IMR-90 (cell line): ENCODE measurements around the gene HS2ST1. TPM values are rescaled to one million over a fixed set of nuclear protein-coding genes. Genes with fewer than 3 reads are reported as not detected.

Experiments used
- ATAC-seq: fragments of 200-7000 bp; cut with Tn5 transposase; 2 replicates; pipeline ENCODE4 v1.9.1; 2020; ENCODE audit warnings: low read depth, mild to moderate bottlenecking, moderate library complexity
- BruUV-seq: library from RNA; stranded (reverse); fragments of 400-500 nt; replicated peaks from 2 replicates; lab custom pipeline; 2021; lab: Mats Ljungman, UMichigan
- CTCF ChIA-PET: fragments of 300-600 bp; formaldehyde crosslinking; extraction: SDS; loops from one replicate; lab custom pipeline; 2021; ENCODE audit warnings: antibody characterized with exemption; lab: Yijun Ruan, JAX
- POLR2A ChIA-PET: fragments of 300-600 bp; sonication (Branson Sonifier 250); formaldehyde crosslinking; loops from one replicate; lab custom pipeline; 2022; ENCODE audit warnings: antibody characterized with exemption; ENCODE audit not compliant: unreplicated experiment; lab: Charles Lee
- DNase-seq: peaks from one replicate; pipeline ENCODE4 v3.0.0; 2013
- H2AFZ ChIP-seq: replicated peaks from 2 replicates; pipeline ENCODE3; 2013; ENCODE audit warnings: low read length, mild to moderate bottlenecking; ENCODE audit not compliant: poor library complexity
- H2AK5ac ChIP-seq: 2 replicates; pipeline ENCODE4 v1.6.1; 2013; ENCODE audit warnings: low read depth, low read length, inconsistent platforms
- H2AK9ac ChIP-seq: replicated peaks from 2 replicates; pipeline ENCODE3; 2013; ENCODE audit warnings: mild to moderate bottlenecking, low read depth, low read length, moderate library complexity; ENCODE audit not compliant: poor library complexity
- H2BK120ac ChIP-seq: 2 replicates; pipeline ENCODE4 v1.6.1; 2013; ENCODE audit warnings: low read depth, low read length, inconsistent platforms
- H2BK15ac ChIP-seq: 3 replicates; pipeline ENCODE4 v1.6.1; 2013; ENCODE audit warnings: low read depth, low read length, inconsistent platforms
- H2BK20ac ChIP-seq: 2 replicates; pipeline ENCODE4 v1.6.1; 2013; ENCODE audit warnings: low read depth, mild to moderate bottlenecking, inconsistent platforms, low read length, moderate library complexity
- H2BK5ac ChIP-seq: 2 replicates; pipeline ENCODE4 v1.6.1; 2013; ENCODE audit warnings: mild to moderate bottlenecking, low read depth, low read length, inconsistent platforms; ENCODE audit not compliant: poor library complexity, severe bottlenecking
- H3K14ac ChIP-seq: replicated peaks from 2 replicates; pipeline ENCODE4 v1.6.1; 2013; ENCODE audit warnings: low read depth, low read length, inconsistent platforms
- H3K18ac ChIP-seq: 2 replicates; pipeline ENCODE4 v1.6.1; 2013; ENCODE audit warnings: low read depth, low read length, control low read depth
- H3K23ac ChIP-seq: 2 replicates; pipeline ENCODE4 v1.6.1; 2013; ENCODE audit warnings: low read depth, low read length, inconsistent platforms
- H3K27ac ChIP-seq: 2 replicates; pipeline ENCODE4 v1.5.1; 2013; ENCODE audit warnings: mild to moderate bottlenecking, control low read depth, low read length; ENCODE audit not compliant: insufficient read depth
- H3K27me3 ChIP-seq: 2 replicates; pipeline ENCODE4 v1.6.1; 2013; ENCODE audit warnings: low read length; ENCODE audit not compliant: control insufficient read depth, insufficient read depth
- H3K36me3 ChIP-seq: 2 replicates; pipeline ENCODE4 v1.6.1; 2013; ENCODE audit warnings: low read length, mixed read lengths; ENCODE audit not compliant: control insufficient read depth, insufficient read depth
- H3K4ac ChIP-seq: 2 replicates; pipeline ENCODE4 v1.6.1; 2013; ENCODE audit warnings: low read depth, low read length, inconsistent platforms
- H3K4me1 ChIP-seq: 2 replicates; pipeline ENCODE4 v1.6.1; 2013; ENCODE audit warnings: low read length, mixed read lengths; ENCODE audit not compliant: control insufficient read depth, insufficient read depth
- H3K4me2 ChIP-seq: 2 replicates; pipeline ENCODE4 v1.6.1; 2013; ENCODE audit warnings: low read depth, mild to moderate bottlenecking, control low read depth, low read length, moderate library complexity
- H3K4me3 ChIP-seq: 2 replicates; pipeline ENCODE4 v1.5.1; 2013; ENCODE audit warnings: low read depth, mild to moderate bottlenecking, control low read depth, low read length, moderate library complexity; ENCODE audit not compliant: insufficient read depth
- H3K56ac ChIP-seq: 2 replicates; pipeline ENCODE4 v1.6.1; 2013; ENCODE audit warnings: low read length, inconsistent platforms; ENCODE audit not compliant: insufficient read depth; ENCODE audit errors: extremely low read depth
- H3K79me1 ChIP-seq, 2 experiments: 2 replicates each; pipeline ENCODE4 v1.6.1; 2013; ENCODE audit warnings: low read length in 2 of 2, inconsistent platforms in 1 of 2, low read depth in 1 of 2
- H3K9ac ChIP-seq: 2 replicates; pipeline ENCODE4 v1.6.1; 2013; ENCODE audit warnings: low read depth, low read length, control low read depth
- H3K9me1 ChIP-seq: 2 replicates; pipeline ENCODE4 v1.6.1; 2013; ENCODE audit warnings: low read length, inconsistent platforms; ENCODE audit not compliant: insufficient read depth
- H3K9me3 ChIP-seq: 2 replicates; pipeline ENCODE4 v1.6.1; 2013; ENCODE audit warnings: low read length; ENCODE audit not compliant: control insufficient read depth, insufficient read depth
- H4K20me1 ChIP-seq: 2 replicates; pipeline ENCODE4 v1.6.1; 2013; ENCODE audit warnings: low read length, inconsistent platforms; ENCODE audit not compliant: insufficient read depth
- H4K5ac ChIP-seq: 2 replicates; pipeline ENCODE4 v1.6.1; 2013; ENCODE audit warnings: mild to moderate bottlenecking, low read depth, low read length, control low read depth
- H4K8ac ChIP-seq, 2 experiments: 2 replicates each; pipeline ENCODE4 v1.6.1; 2013; ENCODE audit warnings: low read depth in 2 of 2, low read length in 2 of 2, control low read depth in 1 of 2, inconsistent platforms in 1 of 2
- H4K91ac ChIP-seq: 2 replicates; pipeline ENCODE4 v1.6.1; 2013; ENCODE audit warnings: low read depth, low read length, inconsistent platforms; ENCODE audit not compliant: insufficient read depth
- BHLHE40 ChIP-seq: fragments of 150-350 bp; IDR thresholded peaks from 2 replicates; pipeline ENCODE4 v1.6.1; 2016; ENCODE audit warnings: mild to moderate bottlenecking, low read depth, low read length
- CEBPB ChIP-seq: IDR thresholded peaks from 2 replicates; pipeline ENCODE4 v1.6.1; 2012; ENCODE audit warnings: low read depth, low read length, improper control_type of control experiment
- CHD1 ChIP-seq: IDR thresholded peaks from 2 replicates; pipeline ENCODE4 v1.6.1; 2012; ENCODE audit warnings: low read depth, low read length, improper control_type of control experiment
- ELK1 ChIP-seq: fragments of 150-350 bp; IDR thresholded peaks from 2 replicates; pipeline ENCODE4 v1.6.1; 2016; ENCODE audit warnings: low read depth, mild to moderate bottlenecking, low read length, moderate library complexity, borderline replicate concordance
- NFE2L2 ChIP-seq: fragments of 150-350 bp; IDR thresholded peaks from 2 replicates; pipeline ENCODE4 v1.6.1; 2016; ENCODE audit warnings: low read depth, mild to moderate bottlenecking, low read length
- POLR2A ChIP-seq: IDR thresholded peaks from 2 replicates; pipeline ENCODE4 v1.6.1; 2012; ENCODE audit warnings: mild to moderate bottlenecking, low read depth, low read length
- RCOR1 ChIP-seq: IDR thresholded peaks from 2 replicates; pipeline ENCODE4 v1.6.1; 2012; ENCODE audit warnings: mild to moderate bottlenecking, low read length, improper control_type of control experiment; ENCODE audit not compliant: insufficient replicate concordance
- WGBS, 2 experiments: methylation state at CpG; one replicate each; pipeline versions ENCODE4 v1.1.5 to v1.1.7; 2013; ENCODE audit warnings: missing lambda C conversion rate in 2 of 2; ENCODE audit not compliant: insufficient read length in 1 of 2; ENCODE audit errors: extremely low coverage in 2 of 2; 5-methylcytosine and 5-hydroxymethylcytosine counted together
- dilution Hi-C: fragments of 300-500 bp; cut with HindIII; formaldehyde crosslinking; loops from one replicate; pipeline ENCODE4 v1.14.3; 2018; ENCODE audit warnings: low sequenced_read_pairs; ENCODE audit not compliant: unreplicated experiment
- in situ Hi-C: fragments of 300-500 bp; cut with MboI; formaldehyde crosslinking; loops from 3 replicates; pipeline ENCODE4 v1.14.3; 2019; ENCODE audit warnings: low sequenced_read_pairs, inconsistent platforms, mixed read lengths
- intact Hi-C: fragments of 100-400 bp; cut with micrococcal nuclease; formaldehyde crosslinking; loops from 2 replicates; pipeline ENCODE4 v1.10.0; 2022
- polyA plus RNA-seq, 3 experiments: library from polyadenylated mRNA; depleted of rRNA; stranded (reverse); fragments of >200 nt; gene quantifications; 2 replicates each; pipeline ENCODE4 v1.2.3, GENCODE V29; 2012; ENCODE audit warnings: low replicate concordance in 1 of 3
- total RNA-seq: library from RNA; depleted of rRNA; stranded (reverse); fragments of >200 nt; gene quantifications from 2 replicates; pipeline ENCODE4 v1.2.3, GENCODE V29; 2012

The HS2ST1 gene
- total and polyA plus RNA-seq, 2 of the 4 experiments (the other 2 are of a cell fraction): 7.8 to 13.1 TPM

GRCh38 chr1:86887479-86888162 is 26.8 kb upstream of the HS2ST1 start:
- Histone ChIP-seq H2BK120ac (no peak overlapping the region), H3K23ac (no peak overlapping the region), H3K4me3 (no peak overlapping the region), H2BK15ac (no peak overlapping the region), H3K79me1 (peaks cover 5 to 28% of the 10 kb centered on the region in 2 experiments; a peak in 3 of 4 replicates), H3K56ac (no peak overlapping the region), H3K27me3 (no peaks in the 10 kb centered on the region), H3K4me1 (no peaks in the 10 kb centered on the region), H2AK5ac (no peak overlapping the region), H3K9me1 (no peaks in the 10 kb centered on the region), H2AK9ac (no peak overlapping the region), H3K14ac (no peak overlapping the region), H3K9me3 (no peaks in the 10 kb centered on the region), H2BK20ac (no peak overlapping the region), H4K20me1 (no peaks in the 10 kb centered on the region; the same call in none of the 2 replicates), H3K27ac (no peak overlapping the region), H4K91ac (no peak overlapping the region), H3K36me3 (peaks cover 4% of the 10 kb centered on the region), H2AFZ (no peak overlapping the region), H4K8ac (no peak overlapping the region), H3K9ac (no peak overlapping the region), H3K4ac (no peak overlapping the region), H4K5ac (no peak overlapping the region), H3K18ac (no peak overlapping the region), H2BK5ac (no peak overlapping the region), H3K4me2 (no peak overlapping the region)
- TF ChIP-seq CEBPB: no peak
- no peak for TF ChIP-seq CHD1
- no peak for TF ChIP-seq ELK1
- TF ChIP-seq NFE2L2: no peak
- no peak for TF ChIP-seq POLR2A
- no peak for TF ChIP-seq RCOR1
- no peak for TF ChIP-seq BHLHE40
- DNase-seq: no peak
- in situ Hi-C loops (no loop called here), intact Hi-C loops (no loop called here), dilution Hi-C loops (no loop called here)
- POLR2A ChIA-PET: no interaction called here
- CTCF ChIA-PET: no interaction called here
- no CpG with 5 or more reads among the region's 5 CpGs for WGBS, 2 experiments
- no TSS peak for BruUV-seq
- no peak for ATAC-seq
